SK-N-SH (cell line): ENCODE results near the gene RIMOC1. TPM values are rescaled to one million over a fixed set of nuclear protein-coding genes. Genes with fewer than 3 reads are reported as not detected.

ENCODE experiments used
- CTCF ChIA-PET: fragments of 300-600, 350-600 bp; formaldehyde crosslinking; extraction: SDS; loops from one replicate; lab custom pipeline; 2021; lab: Yijun Ruan, JAX
- POLR2A ChIA-PET: fragments of 350-600 bp; sonication (Branson Sonifier 250); formaldehyde crosslinking; extraction: SDS; loops from one replicate; lab custom pipeline; 2020; ENCODE audit warnings: antibody characterized with exemption, inconsistent platforms; lab: Yijun Ruan, JAX
- DNase-seq: peaks from one replicate; pipeline ENCODE4 v3.0.0; 2012
- H2AFZ ChIP-seq: fragments of 200-600 bp; sonication (generic); 2 replicates; pipeline ENCODE4 v1.8.1; 2016; ENCODE audit warnings: antibody characterized with exemption, mild to moderate bottlenecking, low read depth
- H3F3A ChIP-seq: fragments of 200-600 bp; sonication (generic); replicated peaks from 2 replicates; pipeline ENCODE3; 2016; ENCODE audit warnings: antibody characterized with exemption, mild to moderate bottlenecking; ENCODE audit not compliant: insufficient read depth
- H3K27ac ChIP-seq, 2 experiments: fragments of 200-500 bp in 1 of 2; fragments of 200-600 bp in 1 of 2; sonication (Bioruptor generic) in 1 of 2; sonication (generic), shearing (Covaris generic) in 1 of 2; 2 replicates each; pipeline versions ENCODE4 v1.5.1 to v1.6.1; 2014 to 2016; ENCODE audit warnings: low read depth in 2 of 2, inconsistent platforms in 1 of 2, low read length in 1 of 2, mild to moderate bottlenecking in 1 of 2, mixed read lengths in 1 of 2
- H3K27me3 ChIP-seq: fragments of 200-600 bp; sonication (generic), shearing (Covaris generic); 2 replicates; pipeline ENCODE4 v1.6.1; 2016; ENCODE audit warnings: mixed run types; ENCODE audit not compliant: insufficient read depth
- H3K36me3 ChIP-seq, 2 experiments: fragments of 200-500 bp in 1 of 2; fragments of 200-600 bp in 1 of 2; sonication (Bioruptor generic) in 1 of 2; sonication (generic) in 1 of 2; replicated peaks in 1 of 2; 2 replicates each; pipeline versions ENCODE3 to v1.5.1; 2014 to 2016; ENCODE audit warnings: low read length in 1 of 2, mild to moderate bottlenecking in 1 of 2; ENCODE audit not compliant: insufficient read depth in 2 of 2, control insufficient read depth in 1 of 2
- H3K4me1 ChIP-seq, 2 experiments: fragments of 200-500 bp in 1 of 2; fragments of 200-600 bp in 1 of 2; sonication (Bioruptor generic) in 1 of 2; sonication (generic), shearing (Covaris generic) in 1 of 2; 2 replicates each; pipeline versions ENCODE4 v1.5.1 to v1.6.1; 2014 to 2016; ENCODE audit warnings: low read depth in 1 of 2, low read length in 1 of 2, mixed run types in 1 of 2; ENCODE audit not compliant: insufficient read depth in 2 of 2, control insufficient read depth in 1 of 2
- H3K4me2 ChIP-seq: fragments of 200-600 bp; sonication (generic), shearing (Covaris generic); 2 replicates; pipeline ENCODE4 v1.6.1; 2017; ENCODE audit warnings: mixed run types
- H3K4me3 ChIP-seq, 2 experiments: fragments of 200-500 bp in 1 of 2; fragments of 200-600 bp in 1 of 2; sonication (Bioruptor generic) in 1 of 2; sonication (generic), shearing (Covaris generic) in 1 of 2; 2 replicates each; pipeline versions ENCODE4 v1.5.1 to v1.8.1; 2014 to 2016; ENCODE audit warnings: low read depth in 2 of 2, inconsistent platforms in 1 of 2, low read length in 1 of 2, mild to moderate bottlenecking in 1 of 2, mixed read lengths in 1 of 2, moderate library complexity in 1 of 2
- H3K79me2 ChIP-seq: fragments of 200-600 bp; sonication (generic); 2 replicates; pipeline ENCODE4 v1.8.1; 2017; ENCODE audit warnings: mild to moderate bottlenecking; ENCODE audit not compliant: insufficient read depth
- H3K9ac ChIP-seq: fragments of 200-600 bp; sonication (generic); 2 replicates; pipeline ENCODE4 v1.6.1; 2017; ENCODE audit warnings: mixed run types
- H3K9me2 ChIP-seq: fragments of 200-600 bp; sonication (generic); 2 replicates; pipeline ENCODE4 v1.6.1; 2017; ENCODE audit warnings: mixed run types
- H3K9me3 ChIP-seq: fragments of 200-600 bp; sonication (generic); 2 replicates; pipeline ENCODE4 v1.6.1; 2017; ENCODE audit warnings: mixed run types, mild to moderate bottlenecking, moderate library complexity
- H4K20me1 ChIP-seq: fragments of 200-600 bp; sonication (generic); 2 replicates; pipeline ENCODE4 v1.6.1; 2017; ENCODE audit warnings: mild to moderate bottlenecking, mixed run types; ENCODE audit not compliant: insufficient read depth
- CHD2 ChIP-seq: fragments of 150-350 bp; IDR thresholded peaks from 2 replicates; pipeline ENCODE4 v1.6.1; 2018; ENCODE audit warnings: low read length; ENCODE audit not compliant: partially characterized antibody
- CTCF ChIP-seq: fragments of 200-600 bp; sonication (generic); IDR thresholded peaks from 2 replicates; pipeline ENCODE4 v1.6.1; 2017; ENCODE audit warnings: antibody characterized with exemption, mild to moderate bottlenecking, moderate library complexity
- ELF1 ChIP-seq: IDR thresholded peaks from 2 replicates; pipeline ENCODE4 v1.4.0; 2012
- FOSL2 ChIP-seq: IDR thresholded peaks from 2 replicates; pipeline ENCODE4 v1.4.0; 2012; ENCODE audit warnings: low read depth, mild to moderate bottlenecking, moderate library complexity, borderline replicate concordance
- FOXM1 ChIP-seq: IDR thresholded peaks from 2 replicates; pipeline ENCODE4 v1.4.0; 2012; ENCODE audit warnings: low read depth, mild to moderate bottlenecking
- GATA2 ChIP-seq: sonication (generic); formaldehyde crosslinking; IDR thresholded peaks from 2 replicates; pipeline ENCODE4 v1.5.0; 2020; ENCODE audit warnings: mild to moderate bottlenecking, missing genetic modification reagents
- IRF3 ChIP-seq: fragments of 150-350 bp; IDR thresholded peaks from 2 replicates; pipeline ENCODE4 v1.6.1; 2016; ENCODE audit warnings: mild to moderate bottlenecking, low read depth, low read length
- JUND ChIP-seq: IDR thresholded peaks from 2 replicates; pipeline ENCODE4 v1.4.0; 2012
- MEF2A ChIP-seq: IDR thresholded peaks from 2 replicates; pipeline ENCODE4 v1.4.0; 2012; ENCODE audit warnings: low read depth, borderline replicate concordance
- MXI1 ChIP-seq: IDR thresholded peaks from 2 replicates; pipeline ENCODE4 v1.6.1; 2012; ENCODE audit warnings: mild to moderate bottlenecking, low read depth, low read length, improper control_type of control experiment
- PBX3 ChIP-seq: IDR thresholded peaks from 2 replicates; pipeline ENCODE4; 2012
- RAD21 ChIP-seq: IDR thresholded peaks from 2 replicates; pipeline ENCODE4 v1.6.1; 2012; ENCODE audit warnings: mild to moderate bottlenecking, low read length
- RFX5 ChIP-seq: IDR thresholded peaks from 2 replicates; pipeline ENCODE4 v1.6.1; 2012; ENCODE audit warnings: mild to moderate bottlenecking, improper control_type of control experiment, low read length
- SMC3 ChIP-seq: IDR thresholded peaks from 2 replicates; pipeline ENCODE4 v1.6.1; 2012; ENCODE audit warnings: low read depth, low read length, improper control_type of control experiment
- TAF1 ChIP-seq: IDR thresholded peaks from 2 replicates; pipeline ENCODE4 v1.6.1; 2012; ENCODE audit warnings: low read depth, mild to moderate bottlenecking, low read length, moderate library complexity, borderline replicate concordance
- TEAD4 ChIP-seq: IDR thresholded peaks from 2 replicates; pipeline ENCODE4 v1.4.0; 2012; ENCODE audit warnings: mild to moderate bottlenecking, borderline replicate concordance; ENCODE audit not compliant: insufficient read depth
- USF2 ChIP-seq: fragments of 150-350 bp; IDR thresholded peaks from 2 replicates; pipeline ENCODE4 v1.6.1; 2017; ENCODE audit warnings: antibody characterized with exemption, low read length, low read depth, borderline replicate concordance
- YY1 ChIP-seq: IDR thresholded peaks from 2 replicates; pipeline ENCODE4 v1.4.0; 2012; ENCODE audit warnings: low read depth, mild to moderate bottlenecking
- ZBTB33 ChIP-seq: IDR thresholded peaks from 2 replicates; pipeline ENCODE4 v1.4.0; 2012; ENCODE audit warnings: low read depth, borderline replicate concordance
- WGBS: methylation state at CpG from one replicate; pipeline ENCODE4 v1.1.6; 2017; ENCODE audit warnings: low lambda C conversion rate; 5-methylcytosine and 5-hydroxymethylcytosine counted together
- polyA plus RNA-seq, 3 experiments: library from polyadenylated mRNA; depleted of rRNA; stranded (reverse); fragments of >200 nt; gene quantifications; 2 replicates each; pipeline ENCODE4 v1.2.3, GENCODE V29; 2012

Gene RIMOC1
- polyA plus RNA-seq, 1 of the 3 experiments (the other 2 are of a cell fraction) = 6.5 TPM

GRCh38 chr5:41921166-41921565 lies 17.0 kb downstream of the RIMOC1 start:
- Histone ChIP-seq H3K4me2 (no peak overlapping the region), H3K36me3 (peaks cover 38 to 60% of the 10 kb centered on the region in 2 experiments), H3F3A (peaks cover 15% of the 10 kb centered on the region), H3K79me2 (no peaks in the 10 kb centered on the region), H3K9ac (no peak overlapping the region), H3K27ac (no peak overlapping the region), H2AFZ (no peak overlapping the region), H3K9me3 (no peaks in the 10 kb centered on the region), H4K20me1 (no peaks in the 10 kb centered on the region), H3K9me2 (no peaks in the 10 kb centered on the region), H3K27me3 (no peaks in the 10 kb centered on the region), H3K4me1 (peaks cover 0 to 8% of the 10 kb centered on the region in 2 experiments; a peak in 1 of 4 replicates), H3K4me3 (no peak overlapping the region)
- ChIA-PET CTCF (no interaction called here), POLR2A (no interaction called here)
- 98% methylated on average over 1 of the region's 1 CpG for WGBS
- no peak for TF ChIP-seq RAD21
- no peak for TF ChIP-seq TAF1
- TF ChIP-seq SMC3 = no peak
- no peak for TF ChIP-seq FOXM1
- TF ChIP-seq USF2 = no peak
- no peak for TF ChIP-seq TEAD4
- TF ChIP-seq ELF1 = no peak
- TF ChIP-seq CHD2 = no peak
- no peak for TF ChIP-seq CTCF
- no peak for TF ChIP-seq PBX3
- no peak for DNase-seq

- no peak for DNase-seq
- Histone ChIP-seq H3K4me3 (no peak overlapping the region), H3K4me2 (no peak overlapping the region), H3F3A (peaks cover 12% of the 10 kb centered on the region), H3K27ac (no peak overlapping the region; a peak in 1 of 4 replicates), H3K27me3 (no peaks in the 10 kb centered on the region), H3K9me3 (no peaks in the 10 kb centered on the region), H3K79me2 (no peaks in the 10 kb centered on the region), H3K9ac (no peak overlapping the region), H4K20me1 (no peaks in the 10 kb centered on the region), H3K4me1 (peaks cover 0 to 8% of the 10 kb centered on the region in 2 experiments; a peak in 1 of 4 replicates), H3K36me3 (peaks cover 31 to 53% of the 10 kb centered on the region in 2 experiments), H2AFZ (no peak overlapping the region), H3K9me2 (no peaks in the 10 kb centered on the region)
- ChIA-PET POLR2A (no interaction called here), CTCF (no interaction called here)
- 81% methylated on average over 1 of the region's 1 CpG for WGBS
- no peak for TF ChIP-seq GATA2 (CRISPR knock-in tag)
- no peak for TF ChIP-seq ZBTB33
- TF ChIP-seq ELF1 = no peak
- no peak for TF ChIP-seq JUND
- TF ChIP-seq IRF3 = no peak
- no peak for TF ChIP-seq TAF1
- no peak for TF ChIP-seq RFX5
- no peak for TF ChIP-seq YY1
- TF ChIP-seq FOXM1 = no peak
- TF ChIP-seq FOSL2 = no peak
- no peak for TF ChIP-seq MEF2A
- no peak for TF ChIP-seq MXI1
Observed at GRCh38 chr5:41921874-41922273, 17.7 kb downstream of the RIMOC1 start.
